Neuronal stem cell (in vitro differentiated cells): ENCODE results near the gene NFYC.

ENCODE experiments used
- DNase-seq: peaks from one replicate; pipeline ENCODE4 v3.0.0-alpha.2; 2013; ENCODE audit warnings: low spot score
- H2AFZ ChIP-seq: one replicate; pipeline ENCODE4 v1.6.1; 2013; ENCODE audit warnings: mild to moderate bottlenecking, low read length, inconsistent platforms
- H2AK5ac ChIP-seq: 2 replicates; pipeline ENCODE4 v1.6.1; 2013; ENCODE audit warnings: low read depth, mild to moderate bottlenecking, inconsistent platforms, low read length, moderate library complexity, mixed read lengths
- H2BK120ac ChIP-seq: 2 replicates; pipeline ENCODE4 v1.6.1; 2013; ENCODE audit warnings: low read depth, mild to moderate bottlenecking, inconsistent platforms, low read length, moderate library complexity, mixed read lengths
- H2BK12ac ChIP-seq: one replicate; pipeline ENCODE4 v1.6.1; 2013; ENCODE audit warnings: low read length, inconsistent platforms
- H2BK15ac ChIP-seq: 2 replicates; pipeline ENCODE4 v1.6.1; 2013; ENCODE audit warnings: mild to moderate bottlenecking, low read length, inconsistent platforms, mixed read lengths
- H2BK5ac ChIP-seq: one replicate; pipeline ENCODE4 v1.6.1; 2013; ENCODE audit warnings: inconsistent platforms, mild to moderate bottlenecking, low read length, moderate library complexity
- H3K14ac ChIP-seq: one replicate; pipeline ENCODE4 v1.6.1; 2013; ENCODE audit warnings: low read length, inconsistent platforms
- H3K18ac ChIP-seq: 2 replicates; pipeline ENCODE4 v1.6.1; 2013; ENCODE audit warnings: low read length, inconsistent platforms
- H3K23ac ChIP-seq: 2 replicates; pipeline ENCODE4 v1.6.1; 2013; ENCODE audit warnings: low read depth, mild to moderate bottlenecking, mixed read lengths, low read length, inconsistent platforms; ENCODE audit not compliant: poor library complexity
- H3K27ac ChIP-seq: replicated peaks from 3 replicates; pipeline ENCODE4 v1.5.1; 2013; ENCODE audit warnings: low read length, inconsistent platforms
- H3K27me3 ChIP-seq, 3 experiments: 2 replicates each; pipeline ENCODE4 v1.6.1; 2013; ENCODE audit warnings: low read length in 3 of 3, mild to moderate bottlenecking in 2 of 3, inconsistent platforms in 1 of 3, low read depth in 1 of 3, mixed read lengths in 1 of 3, moderate library complexity in 1 of 3; ENCODE audit not compliant: control insufficient read depth in 3 of 3, insufficient read depth in 3 of 3
- H3K36me3 ChIP-seq, 2 donors: replicated peaks in 1 of 2; 2 replicates each; pipeline ENCODE4 v1.6.1; 2013; ENCODE audit warnings: low read length in 2 of 2; ENCODE audit not compliant: control insufficient read depth in 2 of 2, insufficient read depth in 2 of 2
- H3K4ac ChIP-seq: 2 replicates; pipeline ENCODE4 v1.6.1; 2013; ENCODE audit warnings: inconsistent platforms, mild to moderate bottlenecking, low read length, moderate library complexity
- H3K4me1 ChIP-seq, 2 donors: 1 replicate in 1 of 2; 2 replicates in 1 of 2; pipeline ENCODE4 v1.6.1; 2013; ENCODE audit warnings: low read length in 2 of 2, low read depth in 1 of 2; ENCODE audit not compliant: control insufficient read depth in 2 of 2, insufficient read depth in 1 of 2
- H3K4me2 ChIP-seq: one replicate; pipeline ENCODE4 v1.6.1; 2013; ENCODE audit warnings: mild to moderate bottlenecking, low read length, inconsistent platforms; ENCODE audit not compliant: insufficient read depth, poor library complexity, severe bottlenecking
- H3K4me3 ChIP-seq, 2 donors: 2 replicates each; pipeline ENCODE4 v1.5.1; 2013; ENCODE audit warnings: low read length in 2 of 2, mild to moderate bottlenecking in 2 of 2, inconsistent platforms in 1 of 2, moderate library complexity in 1 of 2
- H3K79me1 ChIP-seq: one replicate; pipeline ENCODE4 v1.6.1; 2013; ENCODE audit warnings: low read depth, mild to moderate bottlenecking, inconsistent platforms, low read length, moderate library complexity
- H3K9ac ChIP-seq: one replicate; pipeline ENCODE4 v1.6.1; 2013; ENCODE audit warnings: mild to moderate bottlenecking, low read depth, low read length, inconsistent platforms; ENCODE audit not compliant: poor library complexity
- H3K9me3 ChIP-seq, 2 donors: replicated peaks in 1 of 2; 2 replicates each; pipeline versions ENCODE3 to v1.6.1; 2013; ENCODE audit warnings: low read length in 2 of 2, mild to moderate bottlenecking in 2 of 2, inconsistent platforms in 1 of 2, low read depth in 1 of 2, mixed read lengths in 1 of 2, moderate library complexity in 1 of 2; ENCODE audit not compliant: control insufficient read depth in 2 of 2, insufficient read depth in 1 of 2
- H4K8ac ChIP-seq: one replicate; pipeline ENCODE4 v1.6.1; 2013; ENCODE audit warnings: low read depth, mild to moderate bottlenecking, inconsistent platforms, low read length, moderate library complexity
- H4K91ac ChIP-seq: one replicate; pipeline ENCODE4 v1.6.1; 2013; ENCODE audit warnings: low read length, low read depth, mild to moderate bottlenecking, inconsistent platforms; ENCODE audit not compliant: poor library complexity
- WGBS, 2 donors: extraction: QIAGEN DNeasy Blood & Tissue Kit; methylation state at CpG; one replicate each; pipeline ENCODE4 v1.1.7; 2013; ENCODE audit warnings: missing lambda C conversion rate in 2 of 2, mixed read lengths in 1 of 2; ENCODE audit not compliant: insufficient read length in 2 of 2, insufficient replicate concordance in 1 of 2; ENCODE audit errors: extremely low coverage in 2 of 2; 5-methylcytosine and 5-hydroxymethylcytosine counted together

The NFYC gene

DNA sequence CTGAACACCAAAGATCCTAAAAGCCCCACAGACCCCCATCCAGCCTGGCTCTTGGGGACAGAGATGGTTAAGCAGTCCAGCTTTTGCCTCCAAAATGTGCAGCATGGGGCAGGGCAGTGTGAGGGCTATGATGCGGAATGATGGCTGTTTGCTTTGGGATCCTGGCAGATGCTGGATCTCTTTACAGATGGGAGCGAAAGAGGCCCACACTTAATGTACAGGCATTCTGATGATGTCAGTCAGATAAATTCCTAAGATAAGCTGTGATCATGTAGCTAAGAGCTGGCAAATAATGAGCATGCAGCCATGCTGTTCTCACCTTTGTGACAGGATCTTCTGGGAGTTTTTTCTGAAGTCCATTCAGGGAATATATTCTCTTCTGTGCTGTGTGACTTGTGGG lies 74.5 kb downstream of the NFYC start:
- H2BK120ac ChIP-seq: no peak overlapping the region
- no peak for DNase-seq
- no peak overlapping the region for H4K8ac ChIP-seq
- no peaks in the 10 kb centered on the region for H3K4me1 ChIP-seq
- H3K4ac ChIP-seq: no peak overlapping the region
- H3K36me3 ChIP-seq: peaks cover 53 to 98% of the 10 kb centered on the region in 2 donors
- H3K4me2 ChIP-seq: no peak overlapping the region
- H2AFZ ChIP-seq: no peak overlapping the region
- no peak overlapping the region for H2BK15ac ChIP-seq
- H2BK5ac ChIP-seq: no peak overlapping the region
- H4K91ac ChIP-seq: no peak overlapping the region
- H3K27ac ChIP-seq: no peak overlapping the region
- H2BK12ac ChIP-seq: no peak overlapping the region
- no peak overlapping the region for H3K4me3 ChIP-seq
- no peak overlapping the region for H3K9ac ChIP-seq
- H3K18ac ChIP-seq: no peak overlapping the region
- H3K27me3 ChIP-seq: no peaks in the 10 kb centered on the region
- H3K23ac ChIP-seq: no peak overlapping the region
- no peak overlapping the region for H3K14ac ChIP-seq
- WGBS, 2 donors: no CpG with 5 or more reads among the region's 2 CpGs
- H3K79me1 ChIP-seq: peaks cover 1% of the 10 kb centered on the region
- no peaks in the 10 kb centered on the region for H3K9me3 ChIP-seq
- no peak overlapping the region for H2AK5ac ChIP-seq

DNA sequence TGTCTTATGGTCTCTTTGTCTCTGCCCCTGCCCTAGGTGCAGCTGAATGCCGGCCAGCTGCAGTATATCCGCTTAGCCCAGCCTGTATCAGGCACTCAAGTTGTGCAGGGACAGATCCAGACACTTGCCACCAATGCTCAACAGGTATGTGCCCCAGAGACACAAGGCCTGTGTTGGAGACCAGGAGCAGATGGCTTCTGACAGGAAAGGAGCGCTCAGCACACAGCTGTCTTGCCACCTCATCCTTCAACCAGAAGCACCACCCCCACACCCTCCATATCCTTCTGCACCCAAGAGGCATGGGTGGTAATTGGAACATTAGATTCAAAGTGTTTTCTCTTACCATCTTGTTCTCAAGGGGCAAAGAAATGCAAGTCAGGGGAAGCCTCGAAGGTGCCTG lies 75.1 kb downstream of the NFYC start:
- no peak overlapping the region for H3K18ac ChIP-seq
- no peak overlapping the region for H3K23ac ChIP-seq
- no peak overlapping the region for H3K4me2 ChIP-seq
- no peaks in the 10 kb centered on the region for H3K9me3 ChIP-seq
- no peak overlapping the region for H2BK120ac ChIP-seq
- peaks cover 54 to 98% of the 10 kb centered on the region in 2 donors for H3K36me3 ChIP-seq
- no peak overlapping the region for H3K4ac ChIP-seq
- H2AK5ac ChIP-seq: no peak overlapping the region
- DNase-seq: no peak
- H2AFZ ChIP-seq: no peak overlapping the region
- peaks cover 1% of the 10 kb centered on the region for H3K79me1 ChIP-seq
- no peak overlapping the region for H3K14ac ChIP-seq
- no CpG with 5 or more reads among the region's 4 CpGs for WGBS, 2 donors
- no peak overlapping the region for H2BK15ac ChIP-seq
- H3K9ac ChIP-seq: no peak overlapping the region
- no peaks in the 10 kb centered on the region for H3K27me3 ChIP-seq
- H3K4me3 ChIP-seq: no peak overlapping the region
- no peak overlapping the region for H2BK5ac ChIP-seq
- no peak overlapping the region for H4K91ac ChIP-seq
- no peaks in the 10 kb centered on the region for H3K4me1 ChIP-seq
- no peak overlapping the region for H4K8ac ChIP-seq
- H3K27ac ChIP-seq: no peak overlapping the region
- H2BK12ac ChIP-seq: no peak overlapping the region

- WGBS, 2 donors: no CpG with 5 or more reads among the region's 7 CpGs
- peaks cover 52 to 94% of the 10 kb centered on the region in 2 donors for H3K36me3 ChIP-seq
Measured at GRCh38 chr1:40768146-40768990, 76.9 kb downstream of the NFYC start.

DNA sequence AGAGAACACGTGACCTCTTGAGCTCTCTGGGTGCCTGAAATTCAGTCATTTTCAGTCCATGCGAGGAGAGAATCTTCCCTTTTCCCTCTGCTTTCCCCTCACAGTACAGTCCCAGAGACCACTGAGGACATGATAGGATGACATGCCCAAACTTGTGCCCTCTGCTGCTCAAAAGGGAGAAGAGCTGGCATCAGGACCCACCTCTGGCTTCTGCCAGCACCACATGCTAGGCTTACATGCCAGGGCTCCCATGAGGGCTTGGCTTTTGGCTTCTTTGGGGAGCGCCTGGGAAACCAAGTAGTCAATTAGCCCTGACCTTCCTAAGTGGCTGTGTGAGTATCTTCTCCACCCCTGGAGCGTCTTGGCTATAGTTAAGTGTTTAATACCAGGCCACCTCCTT lies 78.3 kb downstream of the NFYC start:
- H3K9ac ChIP-seq: no peak overlapping the region
- peaks cover 48 to 79% of the 10 kb centered on the region in 2 donors for H3K36me3 ChIP-seq
- no peak overlapping the region for H2BK15ac ChIP-seq
- H4K8ac ChIP-seq: no peak overlapping the region
- H3K79me1 ChIP-seq: peaks cover 1% of the 10 kb centered on the region
- no peak overlapping the region for H3K4ac ChIP-seq
- no CpG with 5 or more reads among the region's 4 CpGs for WGBS, 2 donors
- no peak overlapping the region for H4K91ac ChIP-seq
- no peak overlapping the region for H3K18ac ChIP-seq
- no peak overlapping the region for H2BK12ac ChIP-seq
- no peak overlapping the region for H3K4me3 ChIP-seq
- H2AK5ac ChIP-seq: no peak overlapping the region
- no peaks in the 10 kb centered on the region for H3K9me3 ChIP-seq
- H2BK120ac ChIP-seq: no peak overlapping the region
- no peak for DNase-seq
- H3K27ac ChIP-seq: no peak overlapping the region
- H3K23ac ChIP-seq: no peak overlapping the region
- H3K27me3 ChIP-seq: no peaks in the 10 kb centered on the region
- H3K14ac ChIP-seq: no peak overlapping the region
- no peak overlapping the region for H3K4me2 ChIP-seq
- no peaks in the 10 kb centered on the region for H3K4me1 ChIP-seq
- no peak overlapping the region for H2BK5ac ChIP-seq
- H2AFZ ChIP-seq: no peak overlapping the region

More at GRCh38 chr1:40768146-40768990, 76.9 kb downstream of the NFYC start:
- no peak overlapping the region for H2AFZ ChIP-seq
- no peak overlapping the region for H3K27ac ChIP-seq
- no peaks in the 10 kb centered on the region for H3K4me1 ChIP-seq
- no peak overlapping the region for H3K23ac ChIP-seq
- no peak overlapping the region for H4K91ac ChIP-seq
- no peaks in the 10 kb centered on the region for H3K27me3 ChIP-seq
- no peak overlapping the region for H3K4me3 ChIP-seq
- H2AK5ac ChIP-seq: no peak overlapping the region
- no peak overlapping the region for H4K8ac ChIP-seq
- no peak overlapping the region for H2BK5ac ChIP-seq
- H2BK120ac ChIP-seq: no peak overlapping the region
- no peak for DNase-seq
- no peak overlapping the region for H3K4ac ChIP-seq
- peaks cover 1% of the 10 kb centered on the region for H3K79me1 ChIP-seq
- no peak overlapping the region for H3K14ac ChIP-seq
- no peak overlapping the region for H3K9ac ChIP-seq
- H3K18ac ChIP-seq: no peak overlapping the region
- H2BK12ac ChIP-seq: no peak overlapping the region
- H2BK15ac ChIP-seq: no peak overlapping the region
- no peak overlapping the region for H3K4me2 ChIP-seq
- H3K9me3 ChIP-seq: no peaks in the 10 kb centered on the region
